ENCODE data around the gene IQCK.

The IQCK gene

GRCh38 chr16:19808061-19808641 is 90.1 kb downstream of the IQCK start:
- no peak for DNase-seq

- DNase-seq: no peak
Observed at GRCh38 chr16:19809121-19809635, 91.1 kb downstream of the IQCK start.

GRCh38 chr16:19809693-19810092 is 91.6 kb downstream of the IQCK start:
- DNase-seq: no peak

- no peak for DNase-seq
Observed at GRCh38 chr16:19810817-19811731, 93.0 kb downstream of the IQCK start.

GRCh38 chr16:19812986-19813385 is 94.9 kb downstream of the IQCK start:
- no peak for DNase-seq

- DNase-seq: no peak
Observed at GRCh38 chr16:19815418-19815817, 97.3 kb downstream of the IQCK start.

GRCh38 chr16:19817122-19817521 is 99.1 kb downstream of the IQCK start:
- DNase-seq: no peak

- no peak for DNase-seq
Observed at GRCh38 chr16:19817875-19818274, 99.8 kb downstream of the IQCK start.

- DNase-seq: no peak
Observed at GRCh38 chr16:19822533-19822932, 104.5 kb downstream of the IQCK start.

GRCh38 chr16:19823322-19823721 is 105.3 kb downstream of the IQCK start:
- no peak for DNase-seq

GRCh38 chr16:19824216-19824615 is 106.1 kb downstream of the IQCK start:
- DNase-seq: no peak

- no peak for DNase-seq
Observed at GRCh38 chr16:19829844-19830692, 112.0 kb downstream of the IQCK start.

GRCh38 chr16:19830902-19831560 is 113.0 kb downstream of the IQCK start:
- DNase-seq: no peak

- DNase-seq: no peak
Observed at GRCh38 chr16:19831678-19832077, 113.6 kb downstream of the IQCK start.

GRCh38 chr16:19833176-19833575 is 115.1 kb downstream of the IQCK start:
- DNase-seq: no peak

- no peak for DNase-seq
Observed at GRCh38 chr16:19833581-19833980, 115.5 kb downstream of the IQCK start.

GRCh38 chr16:19835196-19835595 is 117.1 kb downstream of the IQCK start:
- DNase-seq: no peak

- no peak for DNase-seq
Observed at GRCh38 chr16:19835968-19836421, 117.9 kb downstream of the IQCK start.

GRCh38 chr16:19837331-19837980 is 119.4 kb downstream of the IQCK start:
- no peak for DNase-seq

- DNase-seq: no peak
Observed at GRCh38 chr16:19837984-19838707, 120.1 kb downstream of the IQCK start.

- no peak for DNase-seq
Observed at GRCh38 chr16:19840524-19841110, 122.5 kb downstream of the IQCK start.
